HepG2 (cell line): ENCODE measurements around the gene ADAM19.

Experiments used
- EZH2 ChIP-seq: conservative IDR thresholded peaks from 2 replicates; pipeline ENCODE4 v1.6.1; 2012; ENCODE audit warnings: mild to moderate bottlenecking, low read depth, low read length, moderate library complexity
- GABPA ChIP-seq, 2 experiments: IDR thresholded peaks; 2 replicates each; pipeline ENCODE4 v1.6.1; 2011 to 2016; ENCODE audit warnings: low read depth in 2 of 2, low read length in 1 of 2, missing biosample characterization in 1 of 2, missing genetic modification characterization in 1 of 2
- POGZ ChIP-seq: sonication (generic); formaldehyde crosslinking; IDR thresholded peaks from 2 replicates; pipeline ENCODE4 v1.4.0; 2020; ENCODE audit warnings: mild to moderate bottlenecking, missing genetic modification reagents
- POLR2A ChIP-seq, 2 experiments: IDR thresholded peaks; 2 replicates each; pipeline ENCODE4 v1.6.1; 2011; ENCODE audit warnings: low read depth in 2 of 2, low read length in 2 of 2, mild to moderate bottlenecking in 1 of 2, moderate library complexity in 1 of 2; ENCODE audit not compliant: insufficient read depth in 1 of 2
- POLR2AphosphoS5 ChIP-seq: IDR thresholded peaks from 2 replicates; pipeline ENCODE4 v1.6.1; 2012; ENCODE audit warnings: low read depth, low read length
- RFX3 ChIP-seq: IDR thresholded peaks from 2 replicates; pipeline ENCODE4 v1.6.1; 2016; ENCODE audit warnings: missing biosample characterization, missing genetic modification reagents
- TCF7L2 ChIP-seq: IDR thresholded peaks from 2 replicates; pipeline ENCODE4 v1.6.1; 2011; ENCODE audit warnings: mild to moderate bottlenecking, low read depth, low read length, moderate library complexity
- TP53 ChIP-seq: sonication (generic); formaldehyde crosslinking; conservative IDR thresholded peaks from 2 replicates; pipeline ENCODE4 v1.4.0; 2020; ENCODE audit warnings: missing genetic modification reagents
- ZBTB20 ChIP-seq: sonication (generic); formaldehyde crosslinking; IDR thresholded peaks from 2 replicates; pipeline ENCODE4 v1.8.1; 2023; ENCODE audit warnings: missing genetic modification reagents, low read depth, mild to moderate bottlenecking, borderline replicate concordance
- ZFP36 ChIP-seq: fragments of 150-350 bp; IDR thresholded peaks from 2 replicates; pipeline ENCODE4 v1.6.1; 2018; ENCODE audit warnings: borderline replicate concordance, low read length, low read depth; ENCODE audit not compliant: partially characterized antibody
- ZNF24 ChIP-seq: fragments of 450-650 bp; IDR thresholded peaks from 2 replicates; pipeline ENCODE4 v1.6.1; 2017; ENCODE audit warnings: antibody characterized with exemption, mild to moderate bottlenecking
- ZNF530 ChIP-seq: sonication (generic); formaldehyde crosslinking; IDR thresholded peaks from 2 replicates; pipeline ENCODE4 v1.5.0; 2020; ENCODE audit warnings: low read depth, mild to moderate bottlenecking, missing genetic modification reagents

DNA sequence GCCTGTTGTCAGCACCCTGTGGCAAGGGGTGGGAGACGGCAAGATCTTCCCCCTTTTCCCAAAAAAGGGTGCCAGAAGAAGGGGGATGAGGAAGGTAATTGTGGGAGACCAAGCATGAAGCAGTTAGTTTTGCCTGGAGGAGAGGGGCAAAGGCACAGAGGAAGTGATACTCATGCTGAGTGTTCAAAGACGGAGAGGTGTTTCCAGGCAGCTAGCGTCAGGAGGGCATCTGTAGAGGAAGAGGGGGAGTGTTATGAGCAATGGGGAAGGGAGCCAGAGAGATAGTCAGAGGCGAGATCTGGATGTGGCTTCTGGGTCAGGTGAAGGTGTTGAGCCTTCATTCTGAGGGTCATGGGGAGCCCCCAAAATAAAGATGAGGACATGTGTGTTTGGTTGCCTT lies 26.9 kb upstream of the ADAM19 start:
- TF ChIP-seq EZH2 (no peak), POGZ (CRISPR knock-in tag) (no peak), POLR2AphosphoS5 (no peak), POLR2A (IDR thresholded peaks at IDR 0.05; ENCODE audit: insufficient read depth in 1 of 2, low read depth in 2 of 2, low read length in 2 of 2) (no peak), RFX3 (CRISPR knock-in tag) (no peak), ZNF530 (no peak), ZFP36 (no peak), ZBTB20 (no peak), TCF7L2 (no peak), TP53 (no peak), ZNF24 (no peak), GABPA (IDR thresholded peaks at IDR 0.05; ENCODE audit: low read depth, low read length) (no peak), GABPA (CRISPR knock-in tag; IDR thresholded peaks at IDR 0.05; ENCODE audit: low read depth) (no peak)
